GM23338 (cell line): ENCODE results near the gene IQCE. TPM values are rescaled to one million over a fixed set of nuclear protein-coding genes. Genes with fewer than 3 reads are reported as not detected.
A peak's percentile ranks its signal among the peaks of the same experiment; 100 is the strongest.

ENCODE experiments used
- ATAC-seq: fragments of 200-7000 bp; cut with Tn5 transposase; 3 replicates; pipeline ENCODE4 v1.9.1; 2020
- DNase-seq: peaks from one replicate; pipeline ENCODE4 v3.0.0-alpha.2; 2015; ENCODE audit warnings: low spot score
- H2AFZ ChIP-seq: fragments of 200-600 bp; sonication (generic); 2 replicates; pipeline ENCODE4 v1.8.0; 2016; ENCODE audit warnings: antibody characterized with exemption, mild to moderate bottlenecking, moderate library complexity
- H3F3A ChIP-seq: fragments of 200-600 bp; sonication (generic); replicated peaks from 2 replicates; pipeline ENCODE4 v1.8.0; 2017; ENCODE audit warnings: antibody characterized with exemption, mixed run types, low read depth
- H3K27ac ChIP-seq: fragments of 200-600 bp; sonication (generic); 2 replicates; pipeline ENCODE4 v1.6.1; 2016; ENCODE audit warnings: low read depth
- H3K27me3 ChIP-seq: fragments of 200-600 bp; sonication (generic); 2 replicates; pipeline ENCODE4 v1.8.0; 2016; ENCODE audit warnings: mild to moderate bottlenecking, mixed run types, moderate library complexity; ENCODE audit not compliant: insufficient read depth
- H3K36me3 ChIP-seq: fragments of 200-600 bp; sonication (generic); 2 replicates; pipeline ENCODE4 v1.8.0; 2016; ENCODE audit warnings: mild to moderate bottlenecking; ENCODE audit not compliant: insufficient read depth
- H3K4me1 ChIP-seq: fragments of 200-600 bp; sonication (generic); 2 replicates; pipeline ENCODE4 v1.8.0; 2016; ENCODE audit warnings: mild to moderate bottlenecking, moderate library complexity; ENCODE audit not compliant: insufficient read depth
- H3K4me2 ChIP-seq: fragments of 200-600 bp; sonication (generic); 2 replicates; pipeline ENCODE4 v1.7.1; 2017; ENCODE audit warnings: mixed run types
- H3K4me3 ChIP-seq: fragments of 200-600 bp; sonication (generic); 2 replicates; pipeline ENCODE4 v1.6.1; 2016; ENCODE audit warnings: mixed run types
- H3K79me2 ChIP-seq: fragments of 200-600 bp; sonication (generic); replicated peaks from 2 replicates; pipeline ENCODE4 v1.8.0; 2017; ENCODE audit warnings: mild to moderate bottlenecking; ENCODE audit not compliant: insufficient read depth
- H3K9me2 ChIP-seq: fragments of 200-600 bp; sonication (generic); 2 replicates; pipeline ENCODE4 v1.8.0; 2017; ENCODE audit not compliant: insufficient read depth
- H4K20me1 ChIP-seq: fragments of 200-600 bp; sonication (generic); replicated peaks from 2 replicates; pipeline ENCODE4 v1.8.0; 2017; ENCODE audit warnings: mild to moderate bottlenecking; ENCODE audit not compliant: insufficient read depth
- H3K27ac Mint-ChIP-seq: 2 replicates; pipeline ENCODE4 v1.8.0; 2020; ENCODE audit warnings: inconsistent platforms, mild to moderate bottlenecking, moderate library complexity, mixed read lengths
- H3K27me3 Mint-ChIP-seq: 3 replicates; pipeline ENCODE4 v1.8.0; 2022; ENCODE audit warnings: low read depth, mild to moderate bottlenecking, moderate library complexity, mixed read lengths, inconsistent platforms; ENCODE audit not compliant: insufficient read depth, poor library complexity
- H3K36me3 Mint-ChIP-seq: 3 replicates; pipeline ENCODE4 v1.8.0; 2021; ENCODE audit warnings: low read depth, mild to moderate bottlenecking, inconsistent platforms, moderate library complexity, mixed read lengths
- H3K4me1 Mint-ChIP-seq: 3 replicates; pipeline ENCODE4 v1.8.0; 2020; ENCODE audit warnings: mild to moderate bottlenecking, inconsistent platforms, mixed read lengths
- H3K4me3 Mint-ChIP-seq: 3 replicates; pipeline ENCODE4 v1.8.0; 2021; ENCODE audit warnings: moderate library complexity, mild to moderate bottlenecking, inconsistent platforms, mixed read lengths
- H3K9me3 Mint-ChIP-seq: 3 replicates; pipeline ENCODE4 v1.8.0; 2020; ENCODE audit warnings: moderate library complexity, mild to moderate bottlenecking, inconsistent platforms, mixed read lengths
- CTCF ChIP-seq, 2 experiments: fragments of 200-600 bp in 1 of 2; sonication (generic) in 1 of 2; conservative IDR thresholded peaks; 2 replicates each; pipeline versions ENCODE4 v1.5.1 to v1.6.1; 2016 to 2017; ENCODE audit warnings: antibody characterized with exemption in 2 of 2, low read depth in 2 of 2, mild to moderate bottlenecking in 2 of 2, moderate library complexity in 1 of 2
- ETS1 ChIP-seq: IDR thresholded peaks from 2 replicates; pipeline ENCODE4 v1.6.1; 2016; ENCODE audit warnings: antibody characterized with exemption
- EZH2 ChIP-seq: fragments of 200-600 bp; sonication (generic); IDR thresholded peaks from one replicate; pipeline ENCODE4 v1.8.0; 2017; ENCODE audit warnings: antibody characterized with exemption, mild to moderate bottlenecking, low read depth; ENCODE audit not compliant: unreplicated experiment
- EZH2phosphoT487 ChIP-seq: fragments of 200-600 bp; sonication (generic); IDR thresholded peaks from one replicate; pipeline ENCODE4 v1.8.1; 2018; ENCODE audit warnings: antibody characterized with exemption; ENCODE audit not compliant: unreplicated experiment
- NANOG ChIP-seq: IDR thresholded peaks from 2 replicates; pipeline ENCODE4 v1.6.1; 2016; ENCODE audit warnings: antibody characterized with exemption, borderline replicate concordance
- POLR2AphosphoS5 ChIP-seq: IDR thresholded peaks from 2 replicates; pipeline ENCODE4 v1.6.1; 2016; ENCODE audit warnings: antibody characterized with exemption, low read depth
- REST ChIP-seq: IDR thresholded peaks from one replicate; pipeline ENCODE4 v1.6.1; 2018; ENCODE audit warnings: antibody characterized with exemption; ENCODE audit not compliant: unreplicated experiment
- ZNF114 ChIP-seq: fragments of 250-450 bp; sonication (Bioruptor Pico); IDR thresholded peaks from 2 replicates; pipeline ENCODE4 v1.5.0; 2020; ENCODE audit warnings: mild to moderate bottlenecking, moderate library complexity
- ZNF331 ChIP-seq: fragments of 250-450 bp; sonication (Bioruptor Pico); IDR thresholded peaks from 2 replicates; pipeline ENCODE4 v1.5.0; 2020; ENCODE audit warnings: low read depth, mild to moderate bottlenecking, moderate library complexity
- polyA plus RNA-seq: library from polyadenylated mRNA; unstranded; fragments of >200 nt; fragmentation: Nextera tagmentation; extraction: Ambion mirVana; gene quantifications from 2 replicates; pipeline ENCODE4 v1.2.1, GENCODE V29; 2016
- total RNA-seq: library from RNA; depleted of rRNA; stranded (reverse); fragments of >200 nt; shearing (Covaris generic); gene quantifications from 2 replicates; pipeline ENCODE4 v1.2.3, GENCODE V29; 2014

IQCE gene
- total and polyA plus RNA-seq, 2 experiments from 2014 or later = 5.0 to 7.7 TPM

- H3K27ac ChIP-seq = no peak overlapping the region
- no peak overlapping the region for H3K27ac Mint-ChIP-seq
- H3K4me3 Mint-ChIP-seq = no peak overlapping the region
Observed at GRCh38 chr7:2626498-2627117, 67.8 kb downstream of the IQCE start.

GRCh38 chr7:2627258-2628129 lies 68.7 kb downstream of the IQCE start:
- DNase-seq (no peak), ATAC-seq (no peak; the same call in 2 of the 3 replicates)
- peaks cover 5% of the 10 kb centered on the region for H3K79me2 ChIP-seq
- H3K27ac ChIP-seq = no peak overlapping the region
- peaks cover 8% of the 10 kb centered on the region; the same call in 1 of the 2 replicates for H3F3A ChIP-seq
- no peak overlapping the region for H3K4me3 Mint-ChIP-seq
- no peaks in the 10 kb centered on the region for H3K9me3 Mint-ChIP-seq
- peak overlapping the region; percentile 80 for H2AFZ ChIP-seq
- no peaks in the 10 kb centered on the region for H3K27me3 ChIP-seq
- no peak overlapping the region for H3K4me3 ChIP-seq
- peaks cover 7% of the 10 kb centered on the region for H3K4me1 Mint-ChIP-seq
- TF ChIP-seq ZNF114 (CRISPR knock-in tag) = no peak
- TF ChIP-seq REST = no peak
- no peak for TF ChIP-seq EZH2phosphoT487
- TF ChIP-seq POLR2AphosphoS5 = no peak
- no peak for TF ChIP-seq CTCF (conservative IDR thresholded peaks at IDR 0.05; ENCODE audit: low read depth in 2 of 2)
- no peak for TF ChIP-seq NANOG
- H4K20me1 ChIP-seq = no peaks in the 10 kb centered on the region
- no peak overlapping the region for H3K27ac Mint-ChIP-seq
- no peak overlapping the region for H3K4me2 ChIP-seq
- no peaks in the 10 kb centered on the region for H3K36me3 Mint-ChIP-seq
- H3K36me3 ChIP-seq = no peaks in the 10 kb centered on the region
- H3K4me1 ChIP-seq = peaks cover 5% of the 10 kb centered on the region; the same call in 1 of the 2 replicates
- no peaks in the 10 kb centered on the region for H3K9me2 ChIP-seq
- peaks cover 10% of the 10 kb centered on the region for H3K27me3 Mint-ChIP-seq

More at GRCh38 chr7:2626498-2627117, 67.8 kb downstream of the IQCE start:
- ATAC-seq = no peak
- Histone ChIP-seq H3K79me2 (no peaks in the 10 kb centered on the region), H3K4me3 (no peak overlapping the region), H3K9me2 (no peaks in the 10 kb centered on the region), H3K4me2 (no peak overlapping the region), H2AFZ (peak overlapping the region; percentile 80; the same call in 1 of the 2 replicates), H3F3A (peaks cover 8% of the 10 kb centered on the region; the same call in 1 of the 2 replicates), H3K27me3 (no peaks in the 10 kb centered on the region), H4K20me1 (no peaks in the 10 kb centered on the region), H3K4me1 (peaks cover 11% of the 10 kb centered on the region), H3K36me3 (no peaks in the 10 kb centered on the region)
- no peak for TF ChIP-seq POLR2AphosphoS5
- no peak for TF ChIP-seq EZH2
- TF ChIP-seq ETS1 = no peak
- TF ChIP-seq ZNF331 (CRISPR knock-in tag) = no peak
- H3K4me1 Mint-ChIP-seq = peaks cover 15% of the 10 kb centered on the region
- no peaks in the 10 kb centered on the region for H3K36me3 Mint-ChIP-seq
- peaks cover 10% of the 10 kb centered on the region for H3K27me3 Mint-ChIP-seq
- no peaks in the 10 kb centered on the region for H3K9me3 Mint-ChIP-seq
- no peak for DNase-seq
